ENCODE measurements around the gene NTN4.

- no peak for TF ChIP-seq CTCF (conservative IDR thresholded peaks at IDR 0.05)
- TF ChIP-seq ZFX (IDR thresholded peaks at IDR 0.05) = no peak
Observed at GRCh38 chr12:95741635-95742034, 48.9 kb downstream of the NTN4 start.
